ENCODE measurements around the gene SORBS2. TPM values are rescaled to one million over a fixed set of nuclear protein-coding genes. Genes with fewer than 3 reads are reported as not detected.
A peak's percentile ranks its signal among the peaks of the same experiment; 100 is the strongest.

SORBS2 gene
- total and polyA plus RNA-seq, 2 of the 8 experiments (the other 6 are each of a cell fraction or from before 2014, with no cell fraction given) = 73.0 to 87.1 TPM

DNA sequence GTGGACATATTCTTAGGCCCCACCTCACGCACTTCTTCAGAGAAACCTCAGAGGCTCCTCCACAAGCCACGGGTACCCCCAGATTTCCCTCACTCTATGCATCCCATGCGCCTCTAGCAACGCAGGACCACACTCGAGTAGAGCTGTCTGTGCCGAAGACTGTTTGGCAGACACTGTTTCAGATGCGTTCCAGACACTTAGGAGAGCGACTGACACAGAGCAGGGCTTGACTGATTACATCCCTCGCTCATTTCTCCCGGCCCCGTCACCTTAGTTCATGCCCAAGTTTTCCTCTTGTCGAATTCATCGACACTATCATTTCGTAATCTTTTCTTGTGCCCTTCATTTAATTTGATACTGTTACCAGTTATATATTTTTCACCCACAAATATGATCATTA, 15.0 kb downstream of the SORBS2 start:
- H3K4me1 ChIP-seq (replicated peaks in 1 of 4; ENCODE audit: control insufficient read depth in 3 of 4, insufficient read depth in 4 of 4, low read length in 3 of 4) = no peaks in the 10 kb centered on the region; a peak in 1 of 7 replicates
- H3K18ac ChIP-seq (ENCODE audit: extremely low read depth, low read length) = no peak overlapping the region
- H2AK5ac ChIP-seq (ENCODE audit: low read depth, low read length) = no peak overlapping the region
- no peaks in the 10 kb centered on the region for H3K23me2 ChIP-seq (ENCODE audit: low read depth, low read length)
- H4K20me1 ChIP-seq (replicated peaks in 1 of 2; ENCODE audit: control insufficient read depth in 1 of 2, insufficient read depth in 2 of 2, low read length in 2 of 2) = no peaks in the 10 kb centered on the region
- H3K4me2 ChIP-seq (ENCODE audit: insufficient read depth in 1 of 2, low read depth in 2 of 2, low read length in 2 of 2) = no peak overlapping the region
- no peak overlapping the region for H3K14ac ChIP-seq (ENCODE audit: insufficient read length)
- H3K9me3 ChIP-seq (ENCODE audit: insufficient read depth in 2 of 2, low read depth in 1 of 2, low read length in 1 of 2) = no peaks in the 10 kb centered on the region
- H3K27me3 ChIP-seq (replicated peaks in 1 of 4; ENCODE audit: control insufficient read depth in 3 of 4, extremely low read depth in 1 of 4, insufficient read depth in 3 of 4, low read length in 3 of 4) = no peaks in the 10 kb centered on the region
- POLR2A ChIA-PET (ENCODE audit: partially characterized antibody) = no interaction called here
- H3K79me2 ChIP-seq (ENCODE audit: control insufficient read depth in 1 of 2, insufficient read depth in 2 of 2, low read length in 2 of 2) = no peaks in the 10 kb centered on the region
- no peak for FAIRE-seq
- no peak overlapping the region for H4K8ac ChIP-seq (ENCODE audit: extremely low read depth, insufficient read depth, low read length)
- H3K79me1 ChIP-seq (ENCODE audit: low read depth, low read length) = no peaks in the 10 kb centered on the region
- H3K36me3 ChIP-seq (ENCODE audit: control insufficient read depth in 2 of 4, insufficient read depth in 4 of 4, low read length in 3 of 4) = no peaks in the 10 kb centered on the region; a peak in 1 of 8 replicates
- H3K4ac ChIP-seq (replicated peaks; ENCODE audit: insufficient read length, low read depth, low read length) = no peak overlapping the region
- no peak overlapping the region for H2BK120ac ChIP-seq (replicated peaks; ENCODE audit: low read depth, low read length)
- WGBS, 2 experiments (ENCODE audit: extremely low coverage in 1 of 2, insufficient coverage in 1 of 2, insufficient read length in 1 of 2, insufficient replicate concordance in 2 of 2, low coverage in 1 of 2, low lambda C conversion rate in 2 of 2, missing lambda C conversion rate in 1 of 2) = 87% methylated on average over 14 of the region's 14 CpGs; no CpG with 5 or more reads in 1 of the 2 experiments
- H3K23ac ChIP-seq (ENCODE audit: insufficient read length) = no peak overlapping the region
- peak overlapping the region; percentile 42 for H4K91ac ChIP-seq (replicated peaks; ENCODE audit: insufficient read length, low read length)
- H2BK12ac ChIP-seq (ENCODE audit: low read depth, low read length) = peak overlapping the region; percentile 64; the same call in 1 of the 2 replicates
- no peak overlapping the region for H3K4me3 ChIP-seq (ENCODE audit: extremely low read depth in 1 of 4, insufficient read depth in 2 of 4, low read depth in 3 of 4, low read length in 4 of 4)
- DNase-seq (ENCODE audit: low read depth in 1 of 2, low spot score in 2 of 2) = no peak
- H2BK20ac ChIP-seq (ENCODE audit: low read length) = no peak overlapping the region
- H2BK15ac ChIP-seq (ENCODE audit: low read length) = no peak overlapping the region
- CTCF ChIA-PET (ENCODE audit: partially characterized antibody) = no interaction called here
- H4K5ac ChIP-seq (ENCODE audit: insufficient read length, low read depth, low read length) = no peak overlapping the region
- no peak overlapping the region for H2BK5ac ChIP-seq (ENCODE audit: low read depth, low read length)
- H3K56ac ChIP-seq (replicated peaks; ENCODE audit: insufficient read length, low read depth, low read length) = no peak overlapping the region
- no peak overlapping the region for H3K27ac ChIP-seq (ENCODE audit: low read depth, low read length)
- H3K9ac ChIP-seq (replicated peaks in 1 of 4; ENCODE audit: extremely low read depth in 1 of 4, low read depth in 3 of 4, low read length in 3 of 4) = no peak overlapping the region
- H2AFZ ChIP-seq (ENCODE audit: low read length) = no peak overlapping the region
- TF ChIP-seq, protein P1, sequence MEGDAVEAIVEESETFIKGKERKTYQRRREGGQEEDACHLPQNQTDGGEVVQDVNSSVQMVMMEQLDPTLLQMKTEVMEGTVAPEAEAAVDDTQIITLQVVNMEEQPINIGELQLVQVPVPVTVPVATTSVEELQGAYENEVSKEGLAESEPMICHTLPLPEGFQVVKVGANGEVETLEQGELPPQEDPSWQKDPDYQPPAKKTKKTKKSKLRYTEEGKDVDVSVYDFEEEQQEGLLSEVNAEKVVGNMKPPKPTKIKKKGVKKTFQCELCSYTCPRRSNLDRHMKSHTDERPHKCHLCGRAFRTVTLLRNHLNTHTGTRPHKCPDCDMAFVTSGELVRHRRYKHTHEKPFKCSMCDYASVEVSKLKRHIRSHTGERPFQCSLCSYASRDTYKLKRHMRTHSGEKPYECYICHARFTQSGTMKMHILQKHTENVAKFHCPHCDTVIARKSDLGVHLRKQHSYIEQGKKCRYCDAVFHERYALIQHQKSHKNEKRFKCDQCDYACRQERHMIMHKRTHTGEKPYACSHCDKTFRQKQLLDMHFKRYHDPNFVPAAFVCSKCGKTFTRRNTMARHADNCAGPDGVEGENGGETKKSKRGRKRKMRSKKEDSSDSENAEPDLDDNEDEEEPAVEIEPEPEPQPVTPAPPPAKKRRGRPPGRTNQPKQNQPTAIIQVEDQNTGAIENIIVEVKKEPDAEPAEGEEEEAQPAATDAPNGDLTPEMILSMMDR (IDR thresholded peaks at IDR 0.05; ENCODE audit: control extremely low read depth in 1 of 3, insufficient read depth in 1 of 3, low read depth in 1 of 3, low read length in 3 of 3) = no peak
- TF ChIP-seq TAF1 (IDR thresholded peaks at IDR 0.05; ENCODE audit: low read depth, low read length) (no peak), CTBP2 (IDR thresholded peaks at IDR 0.05; ENCODE audit: borderline replicate concordance, insufficient read depth, insufficient read length, low read length) (no peak), BACH1 (IDR thresholded peaks at IDR 0.05; ENCODE audit: low read length) (no peak), HDAC2 (IDR thresholded peaks at IDR 0.05; ENCODE audit: borderline replicate concordance in 1 of 2, low read depth in 2 of 2, low read length in 2 of 2) (no peak), FOSL1 (IDR thresholded peaks at IDR 0.05; ENCODE audit: insufficient read depth, low read depth, low read length) (no peak), TCF12 (IDR thresholded peaks at IDR 0.05; ENCODE audit: low read depth, low read length) (no peak), SP2 (IDR thresholded peaks at IDR 0.05; ENCODE audit: low read length) (no peak), RNF2 (IDR thresholded peaks at IDR 0.05; ENCODE audit: borderline replicate concordance, low read depth, low read length, missing control alignments, poor library complexity, severe bottlenecking) (no peak), SAP30 (IDR thresholded peaks at IDR 0.05; ENCODE audit: insufficient read depth, insufficient replicate concordance, low read length) (no peak), SP4 (IDR thresholded peaks at IDR 0.05; ENCODE audit: low read length) (no peak)
